Astrocyte (in vitro differentiated cells and primary cell): ENCODE results near the gene HES7. TPM values are rescaled to one million over a fixed set of nuclear protein-coding genes. Genes with fewer than 3 reads are reported as not detected.

Experiments
- DNase-seq: peaks from one replicate; pipeline ENCODE4 v3.0.0-alpha.2; 2010; ENCODE audit warnings: low read depth
- FAIRE-seq: peaks from 2 replicates; lab custom pipeline; 2011; peaks lifted over from hg19 to GRCh38; lab: Jason Lieb, UNC
- H2AFZ ChIP-seq: 2 replicates; pipeline ENCODE4 v1.6.0; 2012; ENCODE audit warnings: low read depth, low read length, inconsistent platforms
- H3K27ac ChIP-seq: 2 replicates; pipeline ENCODE4 v1.5.1; 2011; ENCODE audit warnings: low read depth, low read length, inconsistent platforms
- H3K27me3 ChIP-seq: 2 replicates; pipeline ENCODE4 v1.6.0; 2011; ENCODE audit warnings: low read length, inconsistent platforms; ENCODE audit not compliant: insufficient read depth
- H3K36me3 ChIP-seq: 2 replicates; pipeline ENCODE4 v1.5.1; 2011; ENCODE audit warnings: low read length, inconsistent platforms; ENCODE audit not compliant: insufficient read depth
- H3K4me1 ChIP-seq: 2 replicates; pipeline ENCODE4 v1.5.1; 2011; ENCODE audit warnings: low read length, inconsistent platforms; ENCODE audit not compliant: insufficient read depth
- H3K4me2 ChIP-seq: 2 replicates; pipeline ENCODE4 v1.6.0; 2012; ENCODE audit warnings: low read length, inconsistent platforms
- H3K4me3 ChIP-seq: 2 replicates; pipeline ENCODE4 v1.5.1; 2011; ENCODE audit warnings: low read depth, mild to moderate bottlenecking, low read length, inconsistent platforms; ENCODE audit not compliant: insufficient read depth
- H3K79me2 ChIP-seq: 2 replicates; pipeline ENCODE4 v1.6.0; 2012; ENCODE audit warnings: mild to moderate bottlenecking, low read length, inconsistent platforms; ENCODE audit not compliant: insufficient read depth
- H3K9ac ChIP-seq: 2 replicates; pipeline ENCODE4 v1.6.0; 2012; ENCODE audit warnings: mild to moderate bottlenecking, low read length, inconsistent platforms
- H3K9me3 ChIP-seq: 2 replicates; pipeline ENCODE4 v1.5.1; 2012; ENCODE audit warnings: low read depth, mild to moderate bottlenecking, low read length, inconsistent platforms; ENCODE audit not compliant: insufficient read depth
- H4K20me1 ChIP-seq: 2 replicates; pipeline ENCODE4 v1.6.0; 2012; ENCODE audit warnings: low read length, inconsistent platforms; ENCODE audit not compliant: insufficient read depth
- H3K27ac Mint-ChIP-seq: one replicate; pipeline ENCODE4 v1.8.0; 2021; ENCODE audit warnings: mild to moderate bottlenecking, mixed read lengths; ENCODE audit not compliant: unreplicated experiment
- H3K27me3 Mint-ChIP-seq: one replicate; pipeline ENCODE4 v1.8.0; 2021; ENCODE audit warnings: low read depth, mixed read lengths; ENCODE audit not compliant: unreplicated experiment
- H3K36me3 Mint-ChIP-seq: one replicate; pipeline ENCODE4 v1.8.0; 2021; ENCODE audit warnings: low read depth, mixed read lengths; ENCODE audit not compliant: unreplicated experiment
- H3K4me1 Mint-ChIP-seq: one replicate; pipeline ENCODE4 v1.8.0; 2021; ENCODE audit warnings: low read depth, mixed read lengths; ENCODE audit not compliant: unreplicated experiment
- H3K4me3 Mint-ChIP-seq: one replicate; pipeline ENCODE4 v1.8.0; 2021; ENCODE audit warnings: mild to moderate bottlenecking, moderate library complexity, mixed read lengths; ENCODE audit not compliant: unreplicated experiment
- H3K9me3 Mint-ChIP-seq: one replicate; pipeline ENCODE4 v1.8.0; 2021; ENCODE audit warnings: mild to moderate bottlenecking, mixed read lengths; ENCODE audit not compliant: unreplicated experiment
- EZH2 ChIP-seq: IDR thresholded peaks from 2 replicates; pipeline ENCODE4 v1.6.1; 2012; ENCODE audit warnings: mild to moderate bottlenecking, low read length, inconsistent platforms; ENCODE audit not compliant: insufficient read depth
- total RNA-seq: library from RNA; stranded (reverse); gene quantifications from 2 replicates; pipeline ENCODE4 v1.2.1, GENCODE V29; 2021
- TF ChIP-seq, protein P1 (sequence below): IDR thresholded peaks from 2 replicates; pipeline ENCODE4 v1.5.1; 2011; ENCODE audit warnings: low read depth, mild to moderate bottlenecking, inconsistent platforms, low read length, moderate library complexity; ENCODE audit not compliant: insufficient read depth

Gene HES7
- total RNA-seq, 1 donor from 2014 or later, result 0.64 TPM

DNA sequence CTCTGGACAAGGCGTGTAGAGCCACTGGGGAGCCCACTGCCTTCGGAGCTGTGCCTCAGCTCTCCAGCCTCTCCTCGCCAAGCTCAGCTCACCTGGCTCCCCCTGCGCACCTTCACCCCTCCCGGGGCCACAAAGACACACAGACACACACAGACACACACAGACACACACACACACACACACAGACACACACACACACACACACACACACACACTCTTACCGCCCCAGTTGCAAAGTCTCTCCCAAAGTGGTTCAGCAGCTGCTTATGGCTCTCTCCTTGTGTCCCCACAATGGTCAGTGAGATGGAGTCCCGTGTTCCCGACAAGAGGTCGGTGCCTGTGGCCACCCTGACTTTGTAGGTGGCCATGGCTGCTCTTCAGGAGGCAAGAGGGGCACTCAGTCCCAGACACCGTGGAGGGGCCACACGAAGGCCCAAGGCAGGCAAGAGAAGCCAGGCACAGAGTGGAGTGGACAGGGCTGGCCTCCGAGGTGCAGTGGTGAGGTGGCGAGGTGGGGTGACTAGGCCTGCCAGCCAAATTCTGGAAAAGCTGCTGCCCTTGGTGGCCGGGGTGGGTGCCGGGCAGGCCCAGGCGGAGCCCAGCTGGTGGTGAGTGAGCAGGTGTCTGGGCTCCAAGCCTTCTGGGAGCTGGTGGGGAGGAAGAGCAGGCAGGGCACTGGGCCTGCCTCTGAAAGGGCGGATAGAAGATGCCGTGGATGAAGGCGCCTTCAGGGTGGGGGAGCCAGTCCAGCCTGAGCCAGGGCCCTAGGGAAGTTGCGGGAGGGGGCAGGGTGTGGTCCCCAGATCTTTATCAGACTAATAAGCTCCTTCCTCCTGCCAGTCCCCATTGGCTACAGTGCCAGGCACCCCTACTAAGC, 36.6 kb downstream of the HES7 start, which contains the start of gene ALOX12B:
Gene ALOX12B (minus strand): TSS at position 642 of the 877 bp plus-strand sequence. CDS start 274 bp downstream, at position 368.
- Histone ChIP-seq H3K9ac (no peak within 1 kb of the TSS), H3K79me2 (no peaks in the 10 kb centered on the region), H3K4me1 (no peaks in the 10 kb centered on the region), H2AFZ (no peak within 1 kb of the TSS), H3K36me3 (no peaks in the 10 kb centered on the region), H3K9me3 (no peaks in the 10 kb centered on the region), H3K4me2 (no peak within 1 kb of the TSS), H3K4me3 (no peak within 1 kb of the TSS), H3K27ac (no peak within 1 kb of the TSS), H4K20me1 (no peaks in the 10 kb centered on the region), H3K27me3 (peaks cover 28% of the 10 kb centered on the region)
- Mint-ChIP-seq H3K27ac (no peak within 1 kb of the TSS), H3K4me1 (no peaks in the 10 kb centered on the region), H3K27me3 (peaks cover 75% of the 10 kb centered on the region), H3K36me3 (no peaks in the 10 kb centered on the region), H3K9me3 (no peaks in the 10 kb centered on the region), H3K4me3 (no peak within 1 kb of the TSS)
- FAIRE-seq, result no peak
- TF ChIP-seq, protein P1, sequence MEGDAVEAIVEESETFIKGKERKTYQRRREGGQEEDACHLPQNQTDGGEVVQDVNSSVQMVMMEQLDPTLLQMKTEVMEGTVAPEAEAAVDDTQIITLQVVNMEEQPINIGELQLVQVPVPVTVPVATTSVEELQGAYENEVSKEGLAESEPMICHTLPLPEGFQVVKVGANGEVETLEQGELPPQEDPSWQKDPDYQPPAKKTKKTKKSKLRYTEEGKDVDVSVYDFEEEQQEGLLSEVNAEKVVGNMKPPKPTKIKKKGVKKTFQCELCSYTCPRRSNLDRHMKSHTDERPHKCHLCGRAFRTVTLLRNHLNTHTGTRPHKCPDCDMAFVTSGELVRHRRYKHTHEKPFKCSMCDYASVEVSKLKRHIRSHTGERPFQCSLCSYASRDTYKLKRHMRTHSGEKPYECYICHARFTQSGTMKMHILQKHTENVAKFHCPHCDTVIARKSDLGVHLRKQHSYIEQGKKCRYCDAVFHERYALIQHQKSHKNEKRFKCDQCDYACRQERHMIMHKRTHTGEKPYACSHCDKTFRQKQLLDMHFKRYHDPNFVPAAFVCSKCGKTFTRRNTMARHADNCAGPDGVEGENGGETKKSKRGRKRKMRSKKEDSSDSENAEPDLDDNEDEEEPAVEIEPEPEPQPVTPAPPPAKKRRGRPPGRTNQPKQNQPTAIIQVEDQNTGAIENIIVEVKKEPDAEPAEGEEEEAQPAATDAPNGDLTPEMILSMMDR, result no peak
- TF ChIP-seq EZH2, result no peak
- no peak for DNase-seq

DNA sequence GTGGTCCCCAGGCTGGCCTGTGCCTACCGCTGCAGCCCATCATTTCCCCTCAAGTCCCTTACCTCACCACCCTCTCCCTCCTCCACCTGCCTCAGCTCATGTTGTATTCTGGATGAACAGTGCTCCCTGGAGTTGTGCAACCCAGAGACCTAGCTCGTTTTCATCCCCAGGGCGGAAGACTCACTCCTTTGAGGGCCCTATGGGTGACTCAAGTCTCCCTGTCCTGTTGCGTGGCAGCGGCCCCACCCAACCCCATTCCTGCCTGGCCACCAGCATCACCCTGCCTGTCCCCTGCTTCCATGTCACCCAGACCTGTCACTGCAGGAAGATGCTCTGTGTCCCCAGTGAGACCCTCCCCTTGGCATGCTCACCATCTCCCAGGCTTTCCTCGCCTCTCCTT, 39.7 kb downstream of the HES7 start:
- Histone ChIP-seq H3K4me1 (peaks cover 3% of the 10 kb centered on the region), H2AFZ (no peak overlapping the region), H3K4me2 (no peak overlapping the region), H3K27ac (no peak overlapping the region), H3K9me3 (no peaks in the 10 kb centered on the region), H3K27me3 (peaks cover 29% of the 10 kb centered on the region), H3K9ac (no peak overlapping the region), H3K79me2 (no peaks in the 10 kb centered on the region), H3K4me3 (no peak overlapping the region), H4K20me1 (no peaks in the 10 kb centered on the region), H3K36me3 (no peaks in the 10 kb centered on the region)
- no peaks in the 10 kb centered on the region for H3K36me3 Mint-ChIP-seq
- no peak overlapping the region for H3K27ac Mint-ChIP-seq
- TF ChIP-seq EZH2, result no peak
- TF ChIP-seq, protein P1, result no peak
- no peaks in the 10 kb centered on the region for H3K4me1 Mint-ChIP-seq
- no peak for DNase-seq
- H3K4me3 Mint-ChIP-seq, result no peak overlapping the region
- peaks cover 61% of the 10 kb centered on the region for H3K27me3 Mint-ChIP-seq
- no peaks in the 10 kb centered on the region for H3K9me3 Mint-ChIP-seq
- FAIRE-seq, result no peak

DNA sequence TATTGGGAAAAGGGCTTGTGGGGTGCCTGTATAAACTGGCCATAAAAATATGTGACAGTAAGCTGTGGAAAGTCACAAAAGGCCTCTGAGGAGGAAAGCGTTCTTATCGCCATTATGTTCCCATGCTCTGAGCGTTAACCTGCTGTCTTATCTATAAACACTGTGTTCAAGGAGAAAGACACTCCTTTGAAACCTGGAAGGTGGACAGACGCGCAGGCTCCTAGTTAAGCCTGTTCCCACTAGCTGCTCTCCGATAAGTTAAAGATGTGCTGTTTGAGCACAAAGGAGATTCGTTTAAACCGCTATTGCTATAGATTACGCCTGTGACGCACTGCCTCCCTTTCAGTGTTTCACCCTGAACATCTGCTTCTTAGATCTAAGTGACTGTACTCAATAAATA, 41.6 kb downstream of the HES7 start:
- peaks cover 67% of the 10 kb centered on the region for H3K27me3 Mint-ChIP-seq
- Histone ChIP-seq H3K27me3 (peaks cover 39% of the 10 kb centered on the region), H4K20me1 (no peaks in the 10 kb centered on the region), H3K9ac (no peak overlapping the region), H3K79me2 (no peaks in the 10 kb centered on the region), H3K27ac (no peak overlapping the region), H3K4me3 (no peak overlapping the region), H3K9me3 (no peaks in the 10 kb centered on the region), H3K4me1 (peaks cover 3% of the 10 kb centered on the region), H3K36me3 (no peaks in the 10 kb centered on the region), H3K4me2 (no peak overlapping the region), H2AFZ (no peak overlapping the region)
- H3K4me3 Mint-ChIP-seq, result no peak overlapping the region
- H3K36me3 Mint-ChIP-seq, result no peaks in the 10 kb centered on the region
- no peaks in the 10 kb centered on the region for H3K4me1 Mint-ChIP-seq
- TF ChIP-seq, protein P1, result no peak
- no peak for FAIRE-seq
- no peaks in the 10 kb centered on the region for H3K9me3 Mint-ChIP-seq
- no peak overlapping the region for H3K27ac Mint-ChIP-seq
- DNase-seq, result no peak
